BJ (cell line): ENCODE data around the gene APOA4. TPM values are rescaled to one million over a fixed set of nuclear protein-coding genes. Genes with fewer than 3 reads are reported as not detected.

Source experiments
- CTCF ChIA-PET: fragments of 350-600 bp; formaldehyde crosslinking; extraction: SDS; loops from one replicate; lab custom pipeline; 2021; ENCODE audit warnings: antibody characterized with exemption, inconsistent platforms; lab: Yijun Ruan, JAX
- POLR2A ChIA-PET: fragments of 300-600 bp; sonication (Branson Sonifier 250); formaldehyde crosslinking; extraction: SDS; loops from one replicate; lab custom pipeline; 2021; ENCODE audit warnings: antibody characterized with exemption; lab: Charles Lee
- DNase-seq: peaks from one replicate; pipeline ENCODE4 v3.0.0-alpha.2; 2011; ENCODE audit warnings: low read depth
- H3K27me3 ChIP-seq: 2 replicates; pipeline ENCODE4 v1.6.0; 2011; ENCODE audit warnings: low read length; ENCODE audit not compliant: control insufficient read depth, insufficient read depth
- H3K36me3 ChIP-seq: 2 replicates; pipeline ENCODE4 v1.5.1; 2011; ENCODE audit warnings: low read length; ENCODE audit not compliant: control insufficient read depth, insufficient read depth
- H3K4me3 ChIP-seq: 2 replicates; pipeline ENCODE4 v1.5.1; 2011; ENCODE audit warnings: low read depth, mild to moderate bottlenecking, control low read depth, low read length
- polyA minus RNA-seq: library from RNA; depleted of rRNA, polyadenylated mRNA; stranded (reverse); fragments of >200 nt; gene quantifications from 2 replicates; pipeline ENCODE4 v1.2.3, GENCODE V29; 2011; rRNA and poly(A)+ RNA removed
- polyA plus RNA-seq: library from polyadenylated mRNA; depleted of rRNA; stranded (reverse); fragments of >200 nt; gene quantifications from 2 replicates; pipeline ENCODE4 v1.2.3, GENCODE V29; 2011; rRNA removed
- TF ChIP-seq, protein P1 (sequence below): IDR thresholded peaks from 2 replicates; pipeline ENCODE4 v1.5.1; 2011; ENCODE audit warnings: low read depth, mild to moderate bottlenecking, control low read depth, inconsistent platforms, low read length, moderate library complexity; ENCODE audit not compliant: insufficient read depth

Gene APOA4
- polyA plus RNA-seq, result not detected in 2 replicates
- not detected in 2 replicates for polyA minus RNA-seq

- ChIA-PET CTCF (interaction anchor here (0.6 to 1.5 kb wide), 4 partner anchors 13 to 283 kb away, joined by 3 to 5 read pairs (median 4); no protein-coding TSS in a partner anchor), POLR2A (no interaction called here)
- TF ChIP-seq, protein P1, sequence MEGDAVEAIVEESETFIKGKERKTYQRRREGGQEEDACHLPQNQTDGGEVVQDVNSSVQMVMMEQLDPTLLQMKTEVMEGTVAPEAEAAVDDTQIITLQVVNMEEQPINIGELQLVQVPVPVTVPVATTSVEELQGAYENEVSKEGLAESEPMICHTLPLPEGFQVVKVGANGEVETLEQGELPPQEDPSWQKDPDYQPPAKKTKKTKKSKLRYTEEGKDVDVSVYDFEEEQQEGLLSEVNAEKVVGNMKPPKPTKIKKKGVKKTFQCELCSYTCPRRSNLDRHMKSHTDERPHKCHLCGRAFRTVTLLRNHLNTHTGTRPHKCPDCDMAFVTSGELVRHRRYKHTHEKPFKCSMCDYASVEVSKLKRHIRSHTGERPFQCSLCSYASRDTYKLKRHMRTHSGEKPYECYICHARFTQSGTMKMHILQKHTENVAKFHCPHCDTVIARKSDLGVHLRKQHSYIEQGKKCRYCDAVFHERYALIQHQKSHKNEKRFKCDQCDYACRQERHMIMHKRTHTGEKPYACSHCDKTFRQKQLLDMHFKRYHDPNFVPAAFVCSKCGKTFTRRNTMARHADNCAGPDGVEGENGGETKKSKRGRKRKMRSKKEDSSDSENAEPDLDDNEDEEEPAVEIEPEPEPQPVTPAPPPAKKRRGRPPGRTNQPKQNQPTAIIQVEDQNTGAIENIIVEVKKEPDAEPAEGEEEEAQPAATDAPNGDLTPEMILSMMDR, result no peak
- Histone ChIP-seq H3K27me3 (no peaks in the 10 kb centered on the region; the same call in 1 of the 2 replicates), H3K4me3 (no peak within 1 kb of the TSS), H3K36me3 (no peaks in the 10 kb centered on the region)
- no peak for DNase-seq
These were observed at the start of gene APOA4 for GRCh38 chr11:116823031-116823843. Gene APOA4 (minus strand): TSS chr11:116823304. CDS start chr11:116823191, 113 bp downstream.

- Histone ChIP-seq H3K4me3 (no peak overlapping the region), H3K27me3 (no peaks in the 10 kb centered on the region), H3K36me3 (peaks cover 12% of the 10 kb centered on the region)
- peak; percentile 87 for DNase-seq
- CTCF ChIA-PET, result interaction anchor here (1.0 to 1.2 kb wide), 2 partner anchors 9 to 235 kb away, joined by 3 to 6 read pairs; no protein-coding TSS in a partner anchor
- TF ChIP-seq, protein P1, result no peak
- POLR2A ChIA-PET, result no interaction called here
These were observed 48.1 kb upstream of the APOA4 start for GRCh38 chr11:116871248-116871647.

GRCh38 chr11:116870054-116870453, 47.0 kb upstream of the APOA4 start:
- TF ChIP-seq, protein P1, result no peak
- no peaks in the 10 kb centered on the region for H3K27me3 ChIP-seq
- ChIA-PET POLR2A (no interaction called here), CTCF (interaction anchor here (0.8 to 1.6 kb wide), 3 partner anchors 10 to 236 kb away, joined by 3 read pairs; no protein-coding TSS in a partner anchor)
- DNase-seq, result no peak
- no peak overlapping the region for H3K4me3 ChIP-seq
- H3K36me3 ChIP-seq, result peaks cover 11% of the 10 kb centered on the region

DNA sequence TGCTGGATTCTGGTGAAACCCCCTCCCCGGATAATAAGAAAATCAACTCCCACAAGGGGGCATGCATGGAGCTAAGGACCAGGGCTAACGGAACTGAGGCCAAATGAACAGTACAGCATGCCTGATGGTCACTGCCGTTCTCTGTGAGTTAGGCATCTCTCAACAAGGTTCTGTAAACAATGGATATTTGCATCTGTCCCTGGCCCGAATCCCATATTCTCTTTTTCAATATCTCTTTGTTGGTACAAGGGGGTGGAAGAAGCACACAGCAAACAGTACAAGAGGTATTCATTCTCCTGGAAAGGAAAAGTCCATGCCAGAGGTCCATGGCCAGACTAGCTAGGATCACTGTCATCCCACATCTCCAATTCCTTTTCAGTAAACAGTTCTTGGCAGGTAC, 46.5 kb upstream of the APOA4 start:
- DNase-seq, result no peak
- no peaks in the 10 kb centered on the region for H3K27me3 ChIP-seq
- H3K36me3 ChIP-seq, result peaks cover 9% of the 10 kb centered on the region
- ChIA-PET CTCF (interaction anchor here (0.8 to 1.6 kb wide), 3 partner anchors 10 to 237 kb away, joined by 3 read pairs; no protein-coding TSS in a partner anchor), POLR2A (no interaction called here)
- H3K4me3 ChIP-seq, result no peak overlapping the region
- TF ChIP-seq, protein P1, result no peak

GRCh38 chr11:116868066-116868465, 45.0 kb upstream of the APOA4 start:
- Histone ChIP-seq H3K27me3 (no peaks in the 10 kb centered on the region), H3K36me3 (peaks cover 5% of the 10 kb centered on the region), H3K4me3 (no peak overlapping the region)
- POLR2A ChIA-PET, result no interaction called here
- TF ChIP-seq, protein P1, result no peak
- CTCF ChIA-PET, result interaction anchor here (0.6 to 0.9 kb wide), 2 partner anchors 12 to 45 kb away, joined by 3 read pairs; no protein-coding TSS in a partner anchor
- no peak for DNase-seq
